ENCODE measurements around the gene PRKCA. TPM values are rescaled to one million over a fixed set of nuclear protein-coding genes. Genes with fewer than 3 reads are reported as not detected.
A peak's percentile ranks its signal among the peaks of the same experiment; 100 is the strongest.

Gene PRKCA
- total and polyA plus RNA-seq, 2 experiments from 2014 or later: 6.4 to 35.4 TPM

GRCh38 chr17:66480802-66481201 lies 178.4 kb downstream of the PRKCA start:
- DNase-seq (ENCODE audit: low spot score) (no peak), ATAC-seq (no peak)
- H3K27ac Mint-ChIP-seq: no peak overlapping the region
- H3K36me3 Mint-ChIP-seq (ENCODE audit: low read depth): no peaks in the 10 kb centered on the region
- H3K79me2 ChIP-seq (replicated peaks; ENCODE audit: insufficient read depth): no peaks in the 10 kb centered on the region
- H4K20me1 ChIP-seq (replicated peaks; ENCODE audit: insufficient read depth): no peaks in the 10 kb centered on the region
- H3K9me3 Mint-ChIP-seq: peaks cover 7% of the 10 kb centered on the region; the same call in 1 of the 3 replicates
- H3K36me3 ChIP-seq (ENCODE audit: insufficient read depth): no peaks in the 10 kb centered on the region
- no peaks in the 10 kb centered on the region; the same call in 1 of the 2 replicates for H3K9me2 ChIP-seq (ENCODE audit: insufficient read depth)
- H3K4me2 ChIP-seq: 0 out of 2 replicates have a peak overlapping the region, but pooled peaks have one; percentile 6
- H3K27me3 Mint-ChIP-seq (ENCODE audit: insufficient read depth, low read depth, poor library complexity): peaks cover 3% of the 10 kb centered on the region
- no peaks in the 10 kb centered on the region for H3K27me3 ChIP-seq (ENCODE audit: insufficient read depth)
- H3F3A ChIP-seq (replicated peaks; ENCODE audit: low read depth): no peaks in the 10 kb centered on the region
- H2AFZ ChIP-seq: no peak overlapping the region
- H3K27ac ChIP-seq (ENCODE audit: low read depth): no peak overlapping the region
- H3K4me3 ChIP-seq: no peak overlapping the region
- H3K4me3 Mint-ChIP-seq: no peak overlapping the region
- peaks cover 30% of the 10 kb centered on the region for H3K4me1 Mint-ChIP-seq
- peaks cover 20% of the 10 kb centered on the region for H3K4me1 ChIP-seq (ENCODE audit: insufficient read depth)
- no peak for TF ChIP-seq ZNF331 (CRISPR knock-in tag; IDR thresholded peaks at IDR 0.05; ENCODE audit: low read depth)
- no peak for TF ChIP-seq ZNF462 (CRISPR knock-in tag; IDR thresholded peaks at IDR 0.05)
- TF ChIP-seq CREB1 (CRISPR knock-in tag; IDR thresholded peaks at IDR 0.05; ENCODE audit: low read depth): no peak
- TF ChIP-seq STAT1 (IDR thresholded peaks at IDR 0.05; ENCODE audit: unreplicated experiment): no peak
- TF ChIP-seq ETS1 (IDR thresholded peaks at IDR 0.05): no peak
- TF ChIP-seq EZH2 (IDR thresholded peaks at IDR 0.05; ENCODE audit: low read depth, unreplicated experiment): no peak
- no peak for TF ChIP-seq CTCF (conservative IDR thresholded peaks at IDR 0.05; ENCODE audit: low read depth in 2 of 2)
- TF ChIP-seq NANOG (IDR thresholded peaks at IDR 0.05; ENCODE audit: borderline replicate concordance): no peak
